HEK293T (cell line): ENCODE results near the gene RPH3AL.

Experiments
- BHLHE40 ChIP-seq: fragments of 450-650 bp; IDR thresholded peaks from 2 replicates; pipeline ENCODE4 v1.6.1; 2016; ENCODE audit warnings: mild to moderate bottlenecking, moderate library complexity, borderline replicate concordance
- ELF4 ChIP-seq: fragments of 450-650 bp; IDR thresholded peaks from 2 replicates; pipeline ENCODE4 v1.6.1; 2017; ENCODE audit warnings: antibody characterized with exemption
- FOXA1 ChIP-seq: fragments of 450-650 bp; IDR thresholded peaks from 2 replicates; pipeline ENCODE4 v1.6.1; 2016; ENCODE audit warnings: mild to moderate bottlenecking
- FOXK2 ChIP-seq: fragments of 450-650 bp; IDR thresholded peaks from 2 replicates; pipeline ENCODE4 v1.6.1; 2016; ENCODE audit warnings: mild to moderate bottlenecking
- FOXM1 ChIP-seq: fragments of 450-650 bp; IDR thresholded peaks from 2 replicates; pipeline ENCODE4 v1.6.1; 2017; ENCODE audit warnings: mild to moderate bottlenecking, borderline replicate concordance
- LEF1 ChIP-seq: fragments of 450-650 bp; IDR thresholded peaks from 2 replicates; pipeline ENCODE4 v1.6.1; 2017; ENCODE audit warnings: mild to moderate bottlenecking, borderline replicate concordance
- NFRKB ChIP-seq: fragments of 450-650 bp; IDR thresholded peaks from 2 replicates; pipeline ENCODE4 v1.6.1; 2016; ENCODE audit warnings: mild to moderate bottlenecking, moderate library complexity

- TF ChIP-seq LEF1 (no peak), BHLHE40 (no peak), FOXK2 (no peak), ELF4 (no peak), FOXA1 (no peak), FOXM1 (no peak), NFRKB (no peak)
These were observed 104.0 kb downstream of the RPH3AL start for GRCh38 chr17:248337-249235.
